Heart left ventricle (tissue), 13 donors: ENCODE measurements around the gene GOLGA8M.

Experiments used
- POLR2A ChIP-seq, 2 donors: fragments of 450-650 bp; IDR thresholded peaks; one replicate each; pipeline ENCODE4 v1.6.1; 2017; ENCODE audit warnings: antibody characterized with exemption in 2 of 2, mild to moderate bottlenecking in 2 of 2, moderate library complexity in 2 of 2
- TF ChIP-seq, protein P1 (sequence below), 12 donors: fragments of 200-600 bp; sonication (generic) in 4 of 12; IDR thresholded peaks; one replicate each; pipeline versions ENCODE4 v1.5.0 to v1.8.0; 2018 to 2022; ENCODE audit warnings: antibody characterized with exemption in 12 of 12, mild to moderate bottlenecking in 5 of 12
- donor health status: ischemic (EF 13 %, LVEDD 7.1; RV severe dilation, severe dysfunction).
- donor health status: DM: no; HTN: yes; CAD: no.
- donor health status: DM: no; HTN: no; CAD: no.
- donor health status: ischemic (EF 25% LVEDD 6.9; RV normal size, moderate dysfunction).
- donor health status: ischemic (EF 25% LVEDD 5.7; RV mildly dilated, moderate dysfunction).
- donor health status: ischemic (EF 35%, LVEDD 5.7; RV mildly dilated, moderate dysfunction).
- donor health status: nonischemic (EF 11% LVEDD 7.7; RV severe dilation, severe dysfunction).
- donor health status: DM: yes; HTN: yes; CAD: no.
- donor health status: PGD.
- donor health status: ischemic (EF 29% LVEDD 5.4; RV normal size, mild dysfunction).
- donor health status: nonischemic (EF 23%, LVEDD 6.1; RV moderate dilation, normal function).

DNA sequence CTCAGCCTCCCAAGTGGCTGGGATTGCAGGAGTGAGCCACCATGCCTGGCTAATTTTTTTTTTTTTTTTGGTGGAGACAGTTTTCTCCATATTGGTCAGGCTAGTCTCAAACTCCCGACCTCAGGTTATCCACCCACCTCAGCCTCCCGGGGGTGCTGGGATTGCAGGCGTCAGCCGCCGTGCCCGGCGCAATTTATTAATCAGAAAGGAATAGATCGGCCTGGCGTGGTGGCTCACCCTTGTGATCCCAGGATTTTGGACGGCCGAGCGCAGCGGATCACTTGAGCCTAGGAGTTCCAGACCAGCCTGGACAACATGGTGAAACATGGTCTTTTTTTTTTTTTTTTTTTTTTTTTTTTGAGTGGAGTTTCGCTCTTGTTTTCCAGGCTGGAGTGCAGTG lies 13.3 kb upstream of the GOLGA8M start:
- TF ChIP-seq, protein P1, sequence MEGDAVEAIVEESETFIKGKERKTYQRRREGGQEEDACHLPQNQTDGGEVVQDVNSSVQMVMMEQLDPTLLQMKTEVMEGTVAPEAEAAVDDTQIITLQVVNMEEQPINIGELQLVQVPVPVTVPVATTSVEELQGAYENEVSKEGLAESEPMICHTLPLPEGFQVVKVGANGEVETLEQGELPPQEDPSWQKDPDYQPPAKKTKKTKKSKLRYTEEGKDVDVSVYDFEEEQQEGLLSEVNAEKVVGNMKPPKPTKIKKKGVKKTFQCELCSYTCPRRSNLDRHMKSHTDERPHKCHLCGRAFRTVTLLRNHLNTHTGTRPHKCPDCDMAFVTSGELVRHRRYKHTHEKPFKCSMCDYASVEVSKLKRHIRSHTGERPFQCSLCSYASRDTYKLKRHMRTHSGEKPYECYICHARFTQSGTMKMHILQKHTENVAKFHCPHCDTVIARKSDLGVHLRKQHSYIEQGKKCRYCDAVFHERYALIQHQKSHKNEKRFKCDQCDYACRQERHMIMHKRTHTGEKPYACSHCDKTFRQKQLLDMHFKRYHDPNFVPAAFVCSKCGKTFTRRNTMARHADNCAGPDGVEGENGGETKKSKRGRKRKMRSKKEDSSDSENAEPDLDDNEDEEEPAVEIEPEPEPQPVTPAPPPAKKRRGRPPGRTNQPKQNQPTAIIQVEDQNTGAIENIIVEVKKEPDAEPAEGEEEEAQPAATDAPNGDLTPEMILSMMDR (IDR thresholded peaks at IDR 0.05), result no peak
- TF ChIP-seq POLR2A (IDR thresholded peaks at IDR 0.05), result no peak
